K562 (cell line): ENCODE results near the gene CLDN34. TPM values are rescaled to one million over a fixed set of nuclear protein-coding genes. Genes with fewer than 3 reads are reported as not detected.

Experiments
- MCM3 ChIP-seq: fragments of 450-650 bp; IDR thresholded peaks from 2 replicates; pipeline ENCODE4 v1.6.1; 2016
- MTA1 ChIP-seq: fragments of 450-650 bp; IDR thresholded peaks from 2 replicates; pipeline ENCODE4 v1.6.1; 2017; ENCODE audit warnings: borderline replicate concordance
- POLR2H ChIP-seq: IDR thresholded peaks from 2 replicates; pipeline ENCODE4 v1.6.1; 2016; ENCODE audit warnings: missing genetic modification characterization, low read depth, mild to moderate bottlenecking, control low read depth, missing compliant biosample characterization, moderate library complexity
- polyA plus RNA-seq, 8 experiments: library from polyadenylated mRNA; depleted of rRNA in 4 of 8; stranded (reverse) in 5 of 8; unstranded in 3 of 8; fragments of >200 nt; fragmentation: Nextera tagmentation in 2 of 8; fragmentation: Illumina TruSeq in 1 of 8; extraction: Ambion mirVana in 2 of 8; extraction: Trizol in 1 of 8; gene quantifications; 2 replicates each; pipeline versions ENCODE4 v1.2.1 to v1.2.3, GENCODE V29; 2011 to 2014; ENCODE audit warnings: inconsistent platforms in 1 of 8, missing spikeins in 1 of 8
- total RNA-seq, 7 experiments: library from RNA; depleted of rRNA in 6 of 7; stranded (reverse); fragments of >200 nt in 6 of 7; fragmentation: Illumina TruSeq in 2 of 7; extraction: Trizol in 2 of 7; gene quantifications; 2 replicates each; pipeline versions ENCODE4 v1.2.1 to v1.2.3, GENCODE V29; 2011 to 2021; ENCODE audit warnings: low replicate concordance in 1 of 7
- TF ChIP-seq, protein P1 (sequence below), 2 experiments: fragments of 450-650 bp; formaldehyde crosslinking in 1 of 2; IDR thresholded peaks; 2 replicates each; pipeline versions ENCODE4 v1.4.0 to v1.6.1; 2014 to 2020; ENCODE audit warnings: mild to moderate bottlenecking in 2 of 2, borderline replicate concordance in 1 of 2, low read depth in 1 of 2
- TF ChIP-seq, protein P2 (sequence below): fragments of 250-450 bp; sonication (Bioruptor Pico); IDR thresholded peaks from 2 replicates; pipeline ENCODE4 v1.8.0; 2022; ENCODE audit warnings: moderate library complexity, mild to moderate bottlenecking, inconsistent platforms
- TF ChIP-seq, protein P3 (sequence below), 2 experiments: IDR thresholded peaks; 2 replicates each; pipeline ENCODE4 v1.6.1; 2011; ENCODE audit warnings: borderline replicate concordance in 1 of 2, control low read depth in 1 of 2, low read depth in 1 of 2, low read length in 1 of 2, mild to moderate bottlenecking in 1 of 2, mixed read lengths in 1 of 2, moderate library complexity in 1 of 2; ENCODE audit not compliant: insufficient read depth in 1 of 2, insufficient read length in 1 of 2, poor library complexity in 1 of 2, severe bottlenecking in 1 of 2; ENCODE audit errors: extremely low read depth in 1 of 2
- TF ChIP-seq, protein P4 (sequence below), 2 experiments: fragments of 450-650 bp; IDR thresholded peaks; 2 replicates each; pipeline ENCODE4 v1.6.1; 2016
- TF ChIP-seq, protein P5 (sequence below): fragments of 450-650 bp; formaldehyde crosslinking; IDR thresholded peaks from 2 replicates; pipeline ENCODE4 v1.4.0; 2020; ENCODE audit warnings: mild to moderate bottlenecking, moderate library complexity
- TF ChIP-seq, protein P6 (sequence below): fragments of 450-650 bp; formaldehyde crosslinking; conservative IDR thresholded peaks from 2 replicates; pipeline ENCODE4 v1.4.0; 2022; ENCODE audit warnings: mild to moderate bottlenecking, missing genetic modification characterization

The CLDN34 gene
- total and polyA plus RNA-seq, 9 of the 15 experiments (the other 6 are each of a cell fraction or from before 2014, with no cell fraction given) = not detected

DNA sequence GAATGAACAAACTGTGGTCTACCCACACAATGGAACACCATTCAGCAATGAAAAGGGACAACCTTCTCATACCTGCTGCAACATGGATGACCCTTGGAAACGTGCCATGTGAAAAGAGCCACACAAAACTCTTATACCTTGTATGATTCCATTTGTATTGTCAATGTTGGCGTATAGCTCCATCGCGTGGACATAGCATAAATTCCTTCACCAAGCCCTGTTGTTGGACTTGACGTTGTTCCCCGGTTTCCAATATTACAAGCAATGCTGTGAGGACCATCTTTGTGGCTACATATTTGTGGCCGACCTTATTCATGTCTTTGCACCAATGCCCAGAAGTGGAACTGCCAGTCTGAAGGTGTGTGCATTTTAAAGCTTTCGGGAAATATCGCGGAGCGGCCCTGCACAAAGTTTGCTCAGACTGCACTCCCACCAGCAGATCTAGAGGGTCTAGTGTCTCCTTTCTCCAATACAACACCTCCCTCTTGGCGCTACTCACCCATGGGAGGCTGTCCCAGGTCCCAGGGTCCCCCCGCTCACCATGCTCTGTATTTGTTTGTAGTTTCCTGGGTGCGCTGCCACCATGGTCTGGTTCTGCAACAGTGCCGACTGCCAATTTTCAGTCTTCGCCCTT lies at the start of gene CLDN34 (continued):
- TF ChIP-seq, protein P1, sequence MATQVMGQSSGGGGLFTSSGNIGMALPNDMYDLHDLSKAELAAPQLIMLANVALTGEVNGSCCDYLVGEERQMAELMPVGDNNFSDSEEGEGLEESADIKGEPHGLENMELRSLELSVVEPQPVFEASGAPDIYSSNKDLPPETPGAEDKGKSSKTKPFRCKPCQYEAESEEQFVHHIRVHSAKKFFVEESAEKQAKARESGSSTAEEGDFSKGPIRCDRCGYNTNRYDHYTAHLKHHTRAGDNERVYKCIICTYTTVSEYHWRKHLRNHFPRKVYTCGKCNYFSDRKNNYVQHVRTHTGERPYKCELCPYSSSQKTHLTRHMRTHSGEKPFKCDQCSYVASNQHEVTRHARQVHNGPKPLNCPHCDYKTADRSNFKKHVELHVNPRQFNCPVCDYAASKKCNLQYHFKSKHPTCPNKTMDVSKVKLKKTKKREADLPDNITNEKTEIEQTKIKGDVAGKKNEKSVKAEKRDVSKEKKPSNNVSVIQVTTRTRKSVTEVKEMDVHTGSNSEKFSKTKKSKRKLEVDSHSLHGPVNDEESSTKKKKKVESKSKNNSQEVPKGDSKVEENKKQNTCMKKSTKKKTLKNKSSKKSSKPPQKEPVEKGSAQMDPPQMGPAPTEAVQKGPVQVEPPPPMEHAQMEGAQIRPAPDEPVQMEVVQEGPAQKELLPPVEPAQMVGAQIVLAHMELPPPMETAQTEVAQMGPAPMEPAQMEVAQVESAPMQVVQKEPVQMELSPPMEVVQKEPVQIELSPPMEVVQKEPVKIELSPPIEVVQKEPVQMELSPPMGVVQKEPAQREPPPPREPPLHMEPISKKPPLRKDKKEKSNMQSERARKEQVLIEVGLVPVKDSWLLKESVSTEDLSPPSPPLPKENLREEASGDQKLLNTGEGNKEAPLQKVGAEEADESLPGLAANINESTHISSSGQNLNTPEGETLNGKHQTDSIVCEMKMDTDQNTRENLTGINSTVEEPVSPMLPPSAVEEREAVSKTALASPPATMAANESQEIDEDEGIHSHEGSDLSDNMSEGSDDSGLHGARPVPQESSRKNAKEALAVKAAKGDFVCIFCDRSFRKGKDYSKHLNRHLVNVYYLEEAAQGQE (IDR thresholded peaks at IDR 0.05; ENCODE audit: borderline replicate concordance) = peak; percentile 36; the same call in 1 of the 2 replicates
- TF ChIP-seq, protein P1 (CRISPR knock-in tag; IDR thresholded peaks at IDR 0.05; ENCODE audit: low read depth) = no peak
- TF ChIP-seq, protein P2, sequence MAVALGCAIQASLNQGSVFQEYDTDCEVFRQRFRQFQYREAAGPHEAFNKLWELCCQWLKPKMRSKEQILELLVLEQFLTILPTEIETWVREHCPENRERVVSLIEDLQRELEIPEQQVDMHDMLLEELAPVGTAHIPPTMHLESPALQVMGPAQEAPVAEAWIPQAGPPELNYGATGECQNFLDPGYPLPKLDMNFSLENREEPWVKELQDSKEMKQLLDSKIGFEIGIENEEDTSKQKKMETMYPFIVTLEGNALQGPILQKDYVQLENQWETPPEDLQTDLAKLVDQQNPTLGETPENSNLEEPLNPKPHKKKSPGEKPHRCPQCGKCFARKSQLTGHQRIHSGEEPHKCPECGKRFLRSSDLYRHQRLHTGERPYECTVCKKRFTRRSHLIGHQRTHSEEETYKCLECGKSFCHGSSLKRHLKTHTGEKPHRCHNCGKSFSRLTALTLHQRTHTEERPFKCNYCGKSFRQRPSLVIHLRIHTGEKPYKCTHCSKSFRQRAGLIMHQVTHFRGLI (CRISPR knock-in tag) = no peak
- no peak for TF ChIP-seq MCM3
- TF ChIP-seq, protein P3, sequence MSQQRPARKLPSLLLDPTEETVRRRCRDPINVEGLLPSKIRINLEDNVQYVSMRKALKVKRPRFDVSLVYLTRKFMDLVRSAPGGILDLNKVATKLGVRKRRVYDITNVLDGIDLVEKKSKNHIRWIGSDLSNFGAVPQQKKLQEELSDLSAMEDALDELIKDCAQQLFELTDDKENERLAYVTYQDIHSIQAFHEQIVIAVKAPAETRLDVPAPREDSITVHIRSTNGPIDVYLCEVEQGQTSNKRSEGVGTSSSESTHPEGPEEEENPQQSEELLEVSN (IDR thresholded peaks at IDR 0.05; ENCODE audit: borderline replicate concordance in 1 of 2, extremely low read depth in 1 of 2, insufficient read depth in 1 of 2, insufficient read length in 1 of 2, low read depth in 1 of 2, low read length in 1 of 2, poor library complexity in 1 of 2, severe bottlenecking in 1 of 2) = no peak
- TF ChIP-seq, protein P4, sequence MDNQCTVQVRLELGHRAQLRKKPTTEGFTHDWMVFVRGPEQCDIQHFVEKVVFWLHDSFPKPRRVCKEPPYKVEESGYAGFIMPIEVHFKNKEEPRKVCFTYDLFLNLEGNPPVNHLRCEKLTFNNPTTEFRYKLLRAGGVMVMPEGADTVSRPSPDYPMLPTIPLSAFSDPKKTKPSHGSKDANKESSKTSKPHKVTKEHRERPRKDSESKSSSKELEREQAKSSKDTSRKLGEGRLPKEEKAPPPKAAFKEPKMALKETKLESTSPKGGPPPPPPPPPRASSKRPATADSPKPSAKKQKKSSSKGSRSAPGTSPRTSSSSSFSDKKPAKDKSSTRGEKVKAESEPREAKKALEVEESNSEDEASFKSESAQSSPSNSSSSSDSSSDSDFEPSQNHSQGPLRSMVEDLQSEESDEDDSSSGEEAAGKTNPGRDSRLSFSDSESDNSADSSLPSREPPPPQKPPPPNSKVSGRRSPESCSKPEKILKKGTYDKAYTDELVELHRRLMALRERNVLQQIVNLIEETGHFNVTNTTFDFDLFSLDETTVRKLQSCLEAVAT (IDR thresholded peaks at IDR 0.05) = no peak
- no peak for TF ChIP-seq POLR2H (tag)
- no peak for TF ChIP-seq MTA1
- TF ChIP-seq, protein P5, sequence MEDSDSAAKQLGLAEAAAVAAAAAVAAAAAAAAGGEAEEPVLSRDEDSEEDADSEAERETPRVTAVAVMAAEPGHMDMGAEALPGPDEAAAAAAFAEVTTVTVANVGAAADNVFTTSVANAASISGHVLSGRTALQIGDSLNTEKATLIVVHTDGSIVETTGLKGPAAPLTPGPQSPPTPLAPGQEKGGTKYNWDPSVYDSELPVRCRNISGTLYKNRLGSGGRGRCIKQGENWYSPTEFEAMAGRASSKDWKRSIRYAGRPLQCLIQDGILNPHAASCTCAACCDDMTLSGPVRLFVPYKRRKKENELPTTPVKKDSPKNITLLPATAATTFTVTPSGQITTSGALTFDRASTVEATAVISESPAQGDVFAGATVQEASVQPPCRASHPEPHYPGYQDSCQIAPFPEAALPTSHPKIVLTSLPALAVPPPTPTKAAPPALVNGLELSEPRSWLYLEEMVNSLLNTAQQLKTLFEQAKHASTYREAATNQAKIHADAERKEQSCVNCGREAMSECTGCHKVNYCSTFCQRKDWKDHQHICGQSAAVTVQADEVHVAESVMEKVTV (CRISPR knock-in tag) = no peak
- TF ChIP-seq, protein P6, sequence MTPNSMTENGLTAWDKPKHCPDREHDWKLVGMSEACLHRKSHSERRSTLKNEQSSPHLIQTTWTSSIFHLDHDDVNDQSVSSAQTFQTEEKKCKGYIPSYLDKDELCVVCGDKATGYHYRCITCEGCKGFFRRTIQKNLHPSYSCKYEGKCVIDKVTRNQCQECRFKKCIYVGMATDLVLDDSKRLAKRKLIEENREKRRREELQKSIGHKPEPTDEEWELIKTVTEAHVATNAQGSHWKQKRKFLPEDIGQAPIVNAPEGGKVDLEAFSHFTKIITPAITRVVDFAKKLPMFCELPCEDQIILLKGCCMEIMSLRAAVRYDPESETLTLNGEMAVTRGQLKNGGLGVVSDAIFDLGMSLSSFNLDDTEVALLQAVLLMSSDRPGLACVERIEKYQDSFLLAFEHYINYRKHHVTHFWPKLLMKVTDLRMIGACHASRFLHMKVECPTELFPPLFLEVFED (CRISPR knock-in tag) = no peak
